ENCODE measurements around the gene MED27. TPM values are rescaled to one million over a fixed set of nuclear protein-coding genes. Genes with fewer than 3 reads are reported as not detected.

The MED27 gene
- total RNA-seq, 1 experiment from 2014 or later: 38.4 TPM

GRCh38 chr9:132056717-132057560 is 22.7 kb downstream of the MED27 start:
- H2AFZ ChIP-seq (ENCODE audit: low read length): no peak overlapping the region
- H3F3A ChIP-seq (ENCODE audit: low read length, unreplicated experiment): no peaks in the 10 kb centered on the region
- DNase-seq (no peak), ATAC-seq (no peak)
- no peak overlapping the region for H3K27ac ChIP-seq (ENCODE audit: low read length)
- peaks cover 82% of the 10 kb centered on the region for H3K79me2 ChIP-seq (ENCODE audit: low read length)
- ChIA-PET POLR2A (ENCODE audit: unreplicated experiment) (no interaction called here), CTCF (no interaction called here)
- peaks cover 7% of the 10 kb centered on the region for H3K36me3 ChIP-seq (ENCODE audit: low read depth, low read length)
- BruUV-seq (replicated peaks): no TSS peak
- no peaks in the 10 kb centered on the region for H4K20me1 ChIP-seq (ENCODE audit: low read length)
- no peak overlapping the region for H3K4me3 ChIP-seq (ENCODE audit: low read length)
- no peak overlapping the region for H3K4me2 ChIP-seq (ENCODE audit: low read length)
- H3K9me3 ChIP-seq (ENCODE audit: low read length): no peaks in the 10 kb centered on the region
- no peaks in the 10 kb centered on the region for H3K27me3 ChIP-seq (ENCODE audit: low read length)
- H3K4me1 ChIP-seq (ENCODE audit: insufficient read depth, low read length): no peaks in the 10 kb centered on the region
- intact Hi-C loops (cut with micrococcal nuclease): no loop called here
- no peak overlapping the region for H3K9ac ChIP-seq (ENCODE audit: low read length)
- TF ChIP-seq CTCF (conservative IDR thresholded peaks at IDR 0.05; ENCODE audit: low read depth, low read length): no peak
- TF ChIP-seq EZH2 (IDR thresholded peaks at IDR 0.05; ENCODE audit: low read length, unreplicated experiment): no peak
- no peak for TF ChIP-seq EZH2phosphoT487 (IDR thresholded peaks at IDR 0.05; ENCODE audit: borderline replicate concordance, low read length)
- no peaks in the 10 kb centered on the region for H3K9me2 ChIP-seq (replicated peaks; ENCODE audit: low read length)

GRCh38 chr9:132055756-132056155 is 23.9 kb downstream of the MED27 start:
- no peak for TF ChIP-seq EZH2 (IDR thresholded peaks at IDR 0.05; ENCODE audit: low read length, unreplicated experiment)
- TF ChIP-seq EZH2phosphoT487 (IDR thresholded peaks at IDR 0.05; ENCODE audit: borderline replicate concordance, low read length): no peak
- TF ChIP-seq CTCF (conservative IDR thresholded peaks at IDR 0.05; ENCODE audit: low read depth, low read length): no peak
- Histone ChIP-seq H3K4me2 (ENCODE audit: low read length) (no peak overlapping the region), H3K79me2 (ENCODE audit: low read length) (peaks cover 82% of the 10 kb centered on the region), H3K9me2 (replicated peaks; ENCODE audit: low read length) (no peaks in the 10 kb centered on the region), H4K20me1 (ENCODE audit: low read length) (no peaks in the 10 kb centered on the region), H3K9ac (ENCODE audit: low read length) (no peak overlapping the region), H3K27me3 (ENCODE audit: low read length) (no peaks in the 10 kb centered on the region), H3K4me1 (ENCODE audit: insufficient read depth, low read length) (no peaks in the 10 kb centered on the region), H2AFZ (ENCODE audit: low read length) (no peak overlapping the region), H3K27ac (ENCODE audit: low read length) (no peak overlapping the region), H3K9me3 (ENCODE audit: low read length) (no peaks in the 10 kb centered on the region), H3F3A (ENCODE audit: low read length, unreplicated experiment) (no peaks in the 10 kb centered on the region), H3K4me3 (ENCODE audit: low read length) (no peak overlapping the region), H3K36me3 (ENCODE audit: low read depth, low read length) (peaks cover 7% of the 10 kb centered on the region)
- ChIA-PET POLR2A (ENCODE audit: unreplicated experiment) (no interaction called here), CTCF (no interaction called here)
- ATAC-seq (no peak), DNase-seq (no peak)
- intact Hi-C loops (cut with micrococcal nuclease): no loop called here
- BruUV-seq (replicated peaks): no TSS peak

DNA sequence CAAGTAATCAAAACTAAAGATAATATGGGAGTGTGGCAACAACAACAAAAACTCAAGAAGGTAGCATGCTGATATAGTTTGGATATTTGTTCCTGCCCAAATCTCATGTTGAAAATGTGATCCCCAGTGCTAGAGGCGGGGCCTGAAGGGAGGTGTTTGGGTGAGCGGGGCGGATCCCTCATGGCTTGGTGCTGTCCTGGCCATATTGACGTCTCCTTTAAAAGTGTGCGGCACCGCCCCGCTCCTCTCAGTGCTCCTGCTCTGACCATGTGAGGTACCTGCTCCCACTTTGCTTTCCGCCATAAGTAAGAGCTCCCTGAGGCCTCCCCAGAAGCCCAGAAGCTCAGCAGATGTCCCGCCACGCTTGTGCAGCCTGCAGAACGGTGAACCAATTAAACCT is 25.6 kb downstream of the MED27 start:
- Histone ChIP-seq H3F3A (ENCODE audit: low read length, unreplicated experiment) (no peaks in the 10 kb centered on the region), H3K9ac (ENCODE audit: low read length) (no peak overlapping the region), H3K27ac (ENCODE audit: low read length) (no peak overlapping the region), H3K4me3 (ENCODE audit: low read length) (no peak overlapping the region), H2AFZ (ENCODE audit: low read length) (no peak overlapping the region), H3K9me3 (ENCODE audit: low read length) (no peaks in the 10 kb centered on the region), H3K79me2 (ENCODE audit: low read length) (peaks cover 81% of the 10 kb centered on the region), H3K4me1 (ENCODE audit: insufficient read depth, low read length) (no peaks in the 10 kb centered on the region), H3K36me3 (ENCODE audit: low read depth, low read length) (peaks cover 7% of the 10 kb centered on the region), H3K9me2 (replicated peaks; ENCODE audit: low read length) (no peaks in the 10 kb centered on the region), H3K4me2 (ENCODE audit: low read length) (no peak overlapping the region), H4K20me1 (ENCODE audit: low read length) (no peaks in the 10 kb centered on the region), H3K27me3 (ENCODE audit: low read length) (no peaks in the 10 kb centered on the region)
- ChIA-PET POLR2A (ENCODE audit: unreplicated experiment) (no interaction called here), CTCF (no interaction called here)
- DNase-seq (no peak), ATAC-seq (no peak)
- intact Hi-C loops (cut with micrococcal nuclease): no loop called here
- no TSS peak for BruUV-seq (replicated peaks)
- TF ChIP-seq EZH2 (IDR thresholded peaks at IDR 0.05; ENCODE audit: low read length, unreplicated experiment) (no peak), CTCF (conservative IDR thresholded peaks at IDR 0.05; ENCODE audit: low read depth, low read length) (no peak), EZH2phosphoT487 (IDR thresholded peaks at IDR 0.05; ENCODE audit: borderline replicate concordance, low read length) (no peak)
